ENCODE data around the gene PRKCA. TPM values are rescaled to one million over a fixed set of nuclear protein-coding genes. Genes with fewer than 3 reads are reported as not detected.

PRKCA gene
- total RNA-seq, 1 experiment from 2014 or later: 29.6 TPM

DNA sequence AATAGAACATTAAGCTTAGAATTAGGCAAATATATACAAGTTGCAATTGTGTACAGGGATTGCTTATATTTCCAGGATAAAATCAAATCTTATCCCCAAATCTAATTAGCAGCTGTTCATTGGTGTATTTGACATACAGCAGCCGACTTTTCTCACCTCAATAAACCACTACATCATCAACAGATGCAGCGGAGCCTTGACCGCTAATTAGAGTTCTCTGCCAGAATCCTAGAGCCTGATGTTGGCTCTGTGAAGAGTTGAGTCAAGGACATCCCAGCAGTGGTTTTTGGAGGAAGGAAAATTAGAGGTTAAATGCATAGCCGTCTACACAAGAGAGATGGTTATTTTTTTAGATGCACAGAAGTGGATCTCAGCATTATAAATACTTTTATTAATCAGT is 310.6 kb downstream of the PRKCA start:
- H3K4me3 Mint-ChIP-seq (ENCODE audit: unreplicated experiment): no peak overlapping the region
- ChIA-PET CTCF (no interaction called here), POLR2A (no interaction called here)
- Histone ChIP-seq H3K4me1 (peaks cover 21% of the 10 kb centered on the region), H3K27me3 (replicated peaks; ENCODE audit: control insufficient read depth, insufficient read depth, low read length) (no peaks in the 10 kb centered on the region), H3K36me3 (ENCODE audit: control insufficient read depth, insufficient read depth, low read length) (no peaks in the 10 kb centered on the region), H3K9me3 (0 out of 2 replicates have a peak, but pooled peaks cover 13% of the 10 kb centered on the region), H3K4me3 (ENCODE audit: low read depth, low read length) (no peak overlapping the region)
- TF ChIP-seq, protein P1, sequence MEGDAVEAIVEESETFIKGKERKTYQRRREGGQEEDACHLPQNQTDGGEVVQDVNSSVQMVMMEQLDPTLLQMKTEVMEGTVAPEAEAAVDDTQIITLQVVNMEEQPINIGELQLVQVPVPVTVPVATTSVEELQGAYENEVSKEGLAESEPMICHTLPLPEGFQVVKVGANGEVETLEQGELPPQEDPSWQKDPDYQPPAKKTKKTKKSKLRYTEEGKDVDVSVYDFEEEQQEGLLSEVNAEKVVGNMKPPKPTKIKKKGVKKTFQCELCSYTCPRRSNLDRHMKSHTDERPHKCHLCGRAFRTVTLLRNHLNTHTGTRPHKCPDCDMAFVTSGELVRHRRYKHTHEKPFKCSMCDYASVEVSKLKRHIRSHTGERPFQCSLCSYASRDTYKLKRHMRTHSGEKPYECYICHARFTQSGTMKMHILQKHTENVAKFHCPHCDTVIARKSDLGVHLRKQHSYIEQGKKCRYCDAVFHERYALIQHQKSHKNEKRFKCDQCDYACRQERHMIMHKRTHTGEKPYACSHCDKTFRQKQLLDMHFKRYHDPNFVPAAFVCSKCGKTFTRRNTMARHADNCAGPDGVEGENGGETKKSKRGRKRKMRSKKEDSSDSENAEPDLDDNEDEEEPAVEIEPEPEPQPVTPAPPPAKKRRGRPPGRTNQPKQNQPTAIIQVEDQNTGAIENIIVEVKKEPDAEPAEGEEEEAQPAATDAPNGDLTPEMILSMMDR (IDR thresholded peaks at IDR 0.05; ENCODE audit: insufficient read depth in 1 of 2, low read depth in 1 of 2, low read length in 1 of 2, severe bottlenecking in 1 of 2, unreplicated experiment in 1 of 2): no peak
- H3K27ac Mint-ChIP-seq (ENCODE audit: unreplicated experiment): no peak overlapping the region
- H3K4me1 Mint-ChIP-seq (ENCODE audit: low read depth, unreplicated experiment): peaks cover 17% of the 10 kb centered on the region
- no peaks in the 10 kb centered on the region for H3K27me3 Mint-ChIP-seq (ENCODE audit: insufficient read depth, unreplicated experiment)
- intact Hi-C loops (cut with micrococcal nuclease; ENCODE audit: unreplicated experiment): no loop called here
- no peak for DNase-seq
- H3K36me3 Mint-ChIP-seq (ENCODE audit: insufficient read depth, unreplicated experiment): peaks cover 6% of the 10 kb centered on the region
- no TSS peak for BruUV-seq (replicated peaks)
- peaks cover 30% of the 10 kb centered on the region for H3K9me3 Mint-ChIP-seq (ENCODE audit: unreplicated experiment)

DNA sequence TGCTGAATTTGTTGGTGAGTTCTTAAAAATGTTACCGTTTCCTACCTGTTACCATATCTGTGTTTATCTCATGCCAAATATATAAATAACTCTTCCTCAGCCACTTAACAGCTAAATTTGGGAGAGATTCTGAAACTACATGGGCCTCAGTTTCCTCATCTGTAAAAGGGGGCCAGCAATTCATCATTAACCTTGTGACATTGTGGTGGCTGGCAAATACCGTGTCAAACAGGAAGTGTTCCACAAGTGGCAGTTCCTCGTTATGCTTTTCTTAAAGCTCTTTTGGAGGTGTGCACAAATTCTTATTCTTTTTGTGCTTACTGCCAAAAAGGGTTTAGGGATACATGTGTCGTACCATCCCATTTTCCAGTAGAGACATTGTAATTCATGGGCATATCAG is 312.1 kb downstream of the PRKCA start:
- Mint-ChIP-seq H3K4me1 (ENCODE audit: low read depth, unreplicated experiment) (peaks cover 13% of the 10 kb centered on the region), H3K9me3 (ENCODE audit: unreplicated experiment) (peaks cover 15% of the 10 kb centered on the region), H3K4me3 (ENCODE audit: unreplicated experiment) (no peak overlapping the region), H3K27me3 (ENCODE audit: insufficient read depth, unreplicated experiment) (no peaks in the 10 kb centered on the region), H3K36me3 (ENCODE audit: insufficient read depth, unreplicated experiment) (no peaks in the 10 kb centered on the region), H3K27ac (ENCODE audit: unreplicated experiment) (no peak overlapping the region)
- intact Hi-C loops (cut with micrococcal nuclease; ENCODE audit: unreplicated experiment): no loop called here
- TF ChIP-seq, protein P1 (IDR thresholded peaks at IDR 0.05; ENCODE audit: insufficient read depth in 1 of 2, low read depth in 1 of 2, low read length in 1 of 2, severe bottlenecking in 1 of 2, unreplicated experiment in 1 of 2): no peak
- ChIA-PET CTCF (no interaction called here), POLR2A (interaction anchor here (0.6 kb wide), 1 partner anchor 730 kb away, joined by 3 read pairs; no protein-coding TSS in a partner anchor)
- Histone ChIP-seq H3K4me1 (peaks cover 21% of the 10 kb centered on the region), H3K27me3 (replicated peaks; ENCODE audit: control insufficient read depth, insufficient read depth, low read length) (no peaks in the 10 kb centered on the region), H3K36me3 (ENCODE audit: control insufficient read depth, insufficient read depth, low read length) (no peaks in the 10 kb centered on the region), H3K9me3 (0 out of 2 replicates have a peak, but pooled peaks cover 13% of the 10 kb centered on the region), H3K4me3 (ENCODE audit: low read depth, low read length) (no peak overlapping the region)
- BruUV-seq (replicated peaks): no TSS peak
- no peak for DNase-seq

DNA sequence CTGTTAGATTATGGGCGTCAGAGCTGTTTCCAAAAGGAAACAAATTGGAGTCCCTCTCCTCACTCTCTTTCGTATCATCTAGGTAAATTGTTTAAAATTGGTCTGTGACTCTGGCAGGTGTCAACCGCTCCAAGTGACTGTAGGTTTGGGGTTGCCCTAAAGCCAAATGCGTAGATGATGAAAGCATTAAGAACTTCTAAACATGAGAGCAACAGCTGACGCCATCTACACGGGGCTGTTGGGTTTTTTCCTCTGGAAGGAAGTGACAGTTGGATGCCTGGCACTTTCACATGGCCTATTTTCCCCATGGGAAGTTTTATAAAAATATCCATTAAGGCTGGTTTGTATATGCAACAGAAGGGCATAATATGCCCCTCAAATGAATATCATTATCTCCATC is 316.8 kb downstream of the PRKCA start:
- no peak overlapping the region for H3K4me3 Mint-ChIP-seq (ENCODE audit: unreplicated experiment)
- no peaks in the 10 kb centered on the region; the same call in 1 of the 2 replicates for H3K9me3 ChIP-seq
- CTCF ChIA-PET: no interaction called here
- no peaks in the 10 kb centered on the region for H3K36me3 ChIP-seq (ENCODE audit: control insufficient read depth, insufficient read depth, low read length)
- H3K36me3 Mint-ChIP-seq (ENCODE audit: insufficient read depth, unreplicated experiment): no peaks in the 10 kb centered on the region
- intact Hi-C loops (cut with micrococcal nuclease; ENCODE audit: unreplicated experiment): no loop called here
- no peak for DNase-seq
- no peaks in the 10 kb centered on the region for H3K27me3 ChIP-seq (replicated peaks; ENCODE audit: control insufficient read depth, insufficient read depth, low read length)
- TF ChIP-seq, protein P1 (IDR thresholded peaks at IDR 0.05; ENCODE audit: insufficient read depth in 1 of 2, low read depth in 1 of 2, low read length in 1 of 2, severe bottlenecking in 1 of 2, unreplicated experiment in 1 of 2): no peak
- BruUV-seq (replicated peaks): no TSS peak
- peaks cover 12% of the 10 kb centered on the region; the same call in 1 of the 2 replicates for H3K4me1 ChIP-seq
- no peak overlapping the region for H3K27ac Mint-ChIP-seq (ENCODE audit: unreplicated experiment)
- peaks cover 16% of the 10 kb centered on the region for H3K4me1 Mint-ChIP-seq (ENCODE audit: low read depth, unreplicated experiment)
- POLR2A ChIA-PET: no interaction called here
- no peaks in the 10 kb centered on the region for H3K27me3 Mint-ChIP-seq (ENCODE audit: insufficient read depth, unreplicated experiment)
- no peak overlapping the region for H3K4me3 ChIP-seq (ENCODE audit: low read depth, low read length)
- H3K9me3 Mint-ChIP-seq (ENCODE audit: unreplicated experiment): no peaks in the 10 kb centered on the region

Measured in Caco-2 (cell line).